Superior temporal gyrus (tissue), 1 donor: ENCODE results near the gene PAAF1.
"Not testable (repeated sequence)": the region's sequence is repeated elsewhere in the genome, so short reads cannot be mapped to it uniquely, and the experiment has no call there.

Source experiments
- DNase-seq: peaks from one replicate; pipeline ENCODE4 v3.0.0-alpha.2; 2016; ENCODE audit errors: extremely low spot score

The PAAF1 gene

GRCh38 chr11:73876424-73877310, at the start of gene PAAF1, which contains the start of gene COA4:
TSS of gene PAAF1 (plus strand) at chr11:73876999. CDS start at chr11:73877022, 23 bp downstream.
TSS of gene COA4 (minus strand) at chr11:73876846. CDS start at chr11:73873378, 3,468 bp downstream.
- DNase-seq, result peak; percentile 99

GRCh38 chr11:73830261-73830660, 46.5 kb upstream of the PAAF1 start:
- DNase-seq, result no peak

- DNase-seq, result no peak
These were observed 43.7 kb upstream of the PAAF1 start for GRCh38 chr11:73833067-73833466.

- DNase-seq, result peak; percentile 55
These were observed 38.2 kb upstream of the PAAF1 start for GRCh38 chr11:73838443-73839122.

GRCh38 chr11:73839123-73839457, 37.7 kb upstream of the PAAF1 start:
- DNase-seq, result no peak

- DNase-seq, result no peak
These were observed 25.6 kb upstream of the PAAF1 start for GRCh38 chr11:73851046-73851764.

GRCh38 chr11:73852049-73852448, 24.8 kb upstream of the PAAF1 start:
- no peak for DNase-seq

- no peak for DNase-seq
These were observed 22.1 kb upstream of the PAAF1 start for GRCh38 chr11:73854680-73855079.

- peak; percentile 92 for DNase-seq
These were observed 20.7 kb upstream of the PAAF1 start for GRCh38 chr11:73856031-73856567.

- no peak for DNase-seq
These were observed 17.1 kb upstream of the PAAF1 start for GRCh38 chr11:73859671-73860070.

- DNase-seq, result no peak
These were observed 16.6 kb upstream of the PAAF1 start for GRCh38 chr11:73860202-73860601.

GRCh38 chr11:73862986-73863385, 13.8 kb upstream of the PAAF1 start:
- no peak for DNase-seq

GRCh38 chr11:73866095-73866579, 10.7 kb upstream of the PAAF1 start:
- no peak for DNase-seq

- no peak for DNase-seq
These were observed 10.2 kb upstream of the PAAF1 start for GRCh38 chr11:73866586-73866996.

GRCh38 chr11:73869332-73869949, 7.4 kb upstream of the PAAF1 start:
- no peak for DNase-seq

GRCh38 chr11:73870261-73870660, 6.5 kb upstream of the PAAF1 start:
- no peak for DNase-seq

GRCh38 chr11:73872749-73873357, 3.9 kb upstream of the PAAF1 start:
- DNase-seq, result no peak

GRCh38 chr11:73875380-73875779, 1.4 kb upstream of the PAAF1 start:
- no peak for DNase-seq

- DNase-seq, result no peak
These were observed 959 bp upstream of the PAAF1 start for GRCh38 chr11:73875840-73876239.

GRCh38 chr11:73878771-73879170, 2.0 kb downstream of the PAAF1 start:
- no peak for DNase-seq

- not testable (repeated sequence) for DNase-seq
These were observed 3.6 kb downstream of the PAAF1 start for GRCh38 chr11:73880449-73880848.
